ENCODE results near the gene GNPDA1.

The GNPDA1 gene

GRCh38 chr5:141976176-141976575 is 36.7 kb downstream of the GNPDA1 start:
- TF ChIP-seq POLR2AphosphoS5 (IDR thresholded peaks at IDR 0.05; ENCODE audit: low read depth, low read length) (no peak), FOXP2 (optimal IDR thresholded peaks at IDR 0.05; ENCODE audit: borderline replicate concordance, extremely low read depth, extremely low read length, insufficient read depth) (no peak), TAF1 (IDR thresholded peaks at IDR 0.05; ENCODE audit: borderline replicate concordance, insufficient read depth, low read length) (no peak), SIN3A (IDR thresholded peaks at IDR 0.05; ENCODE audit: borderline replicate concordance, insufficient read depth, low read length) (no peak), REST (IDR thresholded peaks at IDR 0.05; ENCODE audit: insufficient read depth in 1 of 2, low read depth in 2 of 2, low read length in 2 of 2) (no peak)

GRCh38 chr5:141973871-141974595 is 38.8 kb downstream of the GNPDA1 start:
- TF ChIP-seq REST (IDR thresholded peaks at IDR 0.05; ENCODE audit: insufficient read depth in 1 of 2, low read depth in 2 of 2, low read length in 2 of 2) (no peak), TAF1 (IDR thresholded peaks at IDR 0.05; ENCODE audit: borderline replicate concordance, insufficient read depth, low read length) (no peak)

- TF ChIP-seq SIN3A (IDR thresholded peaks at IDR 0.05; ENCODE audit: borderline replicate concordance, insufficient read depth, low read length), result no peak
- no peak for TF ChIP-seq FOXP2 (optimal IDR thresholded peaks at IDR 0.05; ENCODE audit: borderline replicate concordance, extremely low read depth, extremely low read length, insufficient read depth)
- no peak for TF ChIP-seq REST (IDR thresholded peaks at IDR 0.05; ENCODE audit: insufficient read depth in 1 of 2, low read depth in 2 of 2, low read length in 2 of 2)
- TF ChIP-seq TAF1 (IDR thresholded peaks at IDR 0.05; ENCODE audit: borderline replicate concordance, insufficient read depth, low read length), result no peak
- no peak for TF ChIP-seq POLR2AphosphoS5 (IDR thresholded peaks at IDR 0.05; ENCODE audit: low read depth, low read length)
Observed at GRCh38 chr5:141969783-141970771, 42.8 kb downstream of the GNPDA1 start.

GRCh38 chr5:141968914-141969608 is 43.8 kb downstream of the GNPDA1 start, which contains the start of gene RNF14:
TSS of gene RNF14 (plus strand) at chr5:141969105. CDS start at chr5:141973589, 4,484 bp downstream.
- TF ChIP-seq POLR2AphosphoS5 (IDR thresholded peaks at IDR 0.05; ENCODE audit: low read depth, low read length) (peak; percentile 85), SIN3A (IDR thresholded peaks at IDR 0.05; ENCODE audit: borderline replicate concordance, insufficient read depth, low read length) (peak; percentile 69; the same call in 1 of the 2 replicates), REST (IDR thresholded peaks at IDR 0.05; ENCODE audit: insufficient read depth in 1 of 2, low read depth in 2 of 2, low read length in 2 of 2) (peak; percentile 35 to 44; a peak in 1 of 4 replicates), FOXP2 (optimal IDR thresholded peaks at IDR 0.05; ENCODE audit: borderline replicate concordance, extremely low read depth, extremely low read length, insufficient read depth) (peak; percentile 79), TAF1 (IDR thresholded peaks at IDR 0.05; ENCODE audit: borderline replicate concordance, insufficient read depth, low read length) (no peak)

Data from PFSK-1 (cell line).